GDM1 (cell line): Measurements from ENCODE around the gene MPC1.

Source experiments
- DNase-seq: peaks from one replicate; lab custom pipeline; 2025; lab: John Stamatoyannopoulos, UW

Gene MPC1

GRCh38 chr6:166317261-166318212 is 65.2 kb downstream of the MPC1 start:
- DNase-seq, result no peak

- DNase-seq, result no peak
These were observed 67.3 kb downstream of the MPC1 start for GRCh38 chr6:166315436-166315835.
